Cardiac muscle cell (in vitro differentiated cells and primary cell): ENCODE data around the gene ZNF408. TPM values are rescaled to one million over a fixed set of nuclear protein-coding genes. Genes with fewer than 3 reads are reported as not detected.

ENCODE experiments used
- DNase-seq, 2 donors: peaks; one replicate each; pipeline versions ENCODE4 v3.0.0 to v3.0.0-alpha.2; 2010 to 2017; ENCODE audit warnings: low read depth in 1 of 2, low spot score in 1 of 2
- H3K27ac ChIP-seq: fragments of 200-600 bp; sonication (generic); 2 replicates; pipeline ENCODE4 v1.5.1; 2016
- H3K27me3 ChIP-seq: fragments of 200-600 bp; sonication (generic); 2 replicates; pipeline ENCODE4 v1.6.0; 2016; ENCODE audit warnings: control low read depth
- H3K36me3 ChIP-seq: fragments of 200-600 bp; sonication (generic); 2 replicates; pipeline ENCODE4 v1.5.1; 2016; ENCODE audit warnings: control low read depth
- H3K4me1 ChIP-seq: fragments of 200-600 bp; sonication (generic); 2 replicates; pipeline ENCODE4 v1.8.1; 2017; ENCODE audit warnings: low read depth, mild to moderate bottlenecking, mixed run types
- H3K4me3 ChIP-seq: fragments of 200-600 bp; sonication (generic); 2 replicates; pipeline ENCODE4 v1.5.1; 2016; ENCODE audit warnings: mild to moderate bottlenecking
- H3K9me3 ChIP-seq: fragments of 200-600 bp; sonication (generic); 2 replicates; pipeline ENCODE4 v1.5.1; 2017; ENCODE audit warnings: low read depth, mild to moderate bottlenecking, control low read depth
- polyA plus RNA-seq: library from polyadenylated mRNA; unstranded; fragments of >200 nt; fragmentation: Nextera tagmentation; extraction: Ambion mirVana; gene quantifications from 2 replicates; pipeline ENCODE4 v1.2.1, GENCODE V29; 2016
- total RNA-seq: library from RNA; depleted of rRNA; stranded (reverse); fragments of >200 nt; gene quantifications from 2 replicates; pipeline ENCODE4 v1.2.3, GENCODE V29; 2016
- TF ChIP-seq, protein P1 (sequence below): IDR thresholded peaks from 2 replicates; pipeline ENCODE4 v1.5.1; 2012; ENCODE audit warnings: low read depth, mild to moderate bottlenecking, low read length

Gene ZNF408
- total and polyA plus RNA-seq, 2 experiments from 2014 or later = 23.1 to 23.7 TPM

- no peak overlapping the region for H3K4me3 ChIP-seq
- no peaks in the 10 kb centered on the region for H3K36me3 ChIP-seq
- TF ChIP-seq, protein P1, sequence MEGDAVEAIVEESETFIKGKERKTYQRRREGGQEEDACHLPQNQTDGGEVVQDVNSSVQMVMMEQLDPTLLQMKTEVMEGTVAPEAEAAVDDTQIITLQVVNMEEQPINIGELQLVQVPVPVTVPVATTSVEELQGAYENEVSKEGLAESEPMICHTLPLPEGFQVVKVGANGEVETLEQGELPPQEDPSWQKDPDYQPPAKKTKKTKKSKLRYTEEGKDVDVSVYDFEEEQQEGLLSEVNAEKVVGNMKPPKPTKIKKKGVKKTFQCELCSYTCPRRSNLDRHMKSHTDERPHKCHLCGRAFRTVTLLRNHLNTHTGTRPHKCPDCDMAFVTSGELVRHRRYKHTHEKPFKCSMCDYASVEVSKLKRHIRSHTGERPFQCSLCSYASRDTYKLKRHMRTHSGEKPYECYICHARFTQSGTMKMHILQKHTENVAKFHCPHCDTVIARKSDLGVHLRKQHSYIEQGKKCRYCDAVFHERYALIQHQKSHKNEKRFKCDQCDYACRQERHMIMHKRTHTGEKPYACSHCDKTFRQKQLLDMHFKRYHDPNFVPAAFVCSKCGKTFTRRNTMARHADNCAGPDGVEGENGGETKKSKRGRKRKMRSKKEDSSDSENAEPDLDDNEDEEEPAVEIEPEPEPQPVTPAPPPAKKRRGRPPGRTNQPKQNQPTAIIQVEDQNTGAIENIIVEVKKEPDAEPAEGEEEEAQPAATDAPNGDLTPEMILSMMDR = no peak
- H3K4me1 ChIP-seq = no peaks in the 10 kb centered on the region
- H3K27ac ChIP-seq = no peak overlapping the region
- DNase-seq = no peak
- H3K27me3 ChIP-seq = no peaks in the 10 kb centered on the region
- no peaks in the 10 kb centered on the region for H3K9me3 ChIP-seq
Measured at GRCh38 chr11:46719543-46720218, 18.9 kb downstream of the ZNF408 start.

DNA sequence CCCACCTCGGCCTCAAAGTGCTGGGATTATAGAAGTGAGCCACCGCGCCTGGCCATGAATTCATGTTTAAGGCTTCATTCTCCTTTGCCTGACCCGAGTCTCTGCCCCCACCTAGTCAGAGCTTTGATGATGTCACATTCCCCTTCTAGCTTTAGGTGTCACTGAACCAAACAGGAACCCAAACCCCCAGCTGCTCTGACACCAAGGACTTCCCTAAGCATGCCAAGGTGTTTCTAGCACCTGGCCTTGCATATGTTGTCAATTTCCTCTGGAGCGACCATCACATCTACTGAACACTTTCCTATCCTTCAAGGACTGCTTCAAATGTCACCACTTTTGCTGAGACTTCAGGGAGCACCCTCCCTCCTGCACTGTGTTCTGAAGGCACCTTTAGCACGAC lies 20.5 kb downstream of the ZNF408 start:
- Histone ChIP-seq H3K9me3 (no peaks in the 10 kb centered on the region), H3K36me3 (no peaks in the 10 kb centered on the region), H3K4me3 (no peak overlapping the region), H3K27ac (no peak overlapping the region), H3K4me1 (no peaks in the 10 kb centered on the region), H3K27me3 (no peaks in the 10 kb centered on the region)
- DNase-seq = no peak
- TF ChIP-seq, protein P1 = no peak

- no peaks in the 10 kb centered on the region for H3K9me3 ChIP-seq
- DNase-seq = no peak
- H3K4me3 ChIP-seq = no peak overlapping the region
- H3K4me1 ChIP-seq = no peaks in the 10 kb centered on the region
- no peaks in the 10 kb centered on the region for H3K36me3 ChIP-seq
- TF ChIP-seq, protein P1 = no peak
- H3K27me3 ChIP-seq = no peaks in the 10 kb centered on the region
- no peak overlapping the region for H3K27ac ChIP-seq
Measured at GRCh38 chr11:46722566-46723358, 21.9 kb downstream of the ZNF408 start.

DNA sequence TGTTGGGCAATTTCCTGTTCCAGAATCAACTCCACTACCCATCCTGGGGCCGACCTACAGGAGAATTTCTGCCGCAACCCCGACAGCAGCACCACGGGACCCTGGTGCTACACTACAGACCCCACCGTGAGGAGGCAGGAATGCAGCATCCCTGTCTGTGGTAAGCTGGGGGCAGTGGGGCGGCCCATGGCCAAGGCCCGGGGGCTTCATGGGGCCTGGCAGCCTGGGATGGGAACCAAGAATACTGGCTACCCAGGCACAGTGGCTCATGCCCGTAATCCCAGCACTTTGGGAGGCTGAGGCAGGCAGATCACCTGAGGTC lies 22.5 kb downstream of the ZNF408 start:
- TF ChIP-seq, protein P1 = no peak
- H3K9me3 ChIP-seq = no peaks in the 10 kb centered on the region
- H3K4me1 ChIP-seq = no peaks in the 10 kb centered on the region
- H3K36me3 ChIP-seq = no peaks in the 10 kb centered on the region
- no peaks in the 10 kb centered on the region for H3K27me3 ChIP-seq
- no peak overlapping the region for H3K4me3 ChIP-seq
- DNase-seq = no peak
- H3K27ac ChIP-seq = no peak overlapping the region

GRCh38 chr11:46724088-46724487 lies 23.3 kb downstream of the ZNF408 start:
- Histone ChIP-seq H3K27ac (no peak overlapping the region), H3K4me3 (no peak overlapping the region), H3K36me3 (no peaks in the 10 kb centered on the region), H3K9me3 (no peaks in the 10 kb centered on the region), H3K4me1 (no peaks in the 10 kb centered on the region), H3K27me3 (no peaks in the 10 kb centered on the region)
- TF ChIP-seq, protein P1 = no peak
- DNase-seq = no peak
